Measurements from ENCODE around the gene MPPED1.

- no peak for TF ChIP-seq CTCF (IDR thresholded peaks at IDR 0.05; ENCODE audit: insufficient read depth, low read depth, low read length)
- TF ChIP-seq EZH2 (IDR thresholded peaks at IDR 0.05; ENCODE audit: insufficient read depth, low read length): no peak
These were observed 16.6 kb upstream of the MPPED1 start for GRCh38 chr22:43395086-43395695.

All from astrocyte (in vitro differentiated cells and primary cell).